Astrocyte (in vitro differentiated cells and primary cell): ENCODE measurements around the gene SCTR. TPM values are rescaled to one million over a fixed set of nuclear protein-coding genes. Genes with fewer than 3 reads are reported as not detected.

Source experiments
- DNase-seq: peaks from one replicate; pipeline ENCODE4 v3.0.0-alpha.2; 2010; ENCODE audit warnings: low read depth
- FAIRE-seq: peaks from 2 replicates; lab custom pipeline; 2011; peaks lifted over from hg19 to GRCh38; lab: Jason Lieb, UNC
- H2AFZ ChIP-seq: 2 replicates; pipeline ENCODE4 v1.6.0; 2012; ENCODE audit warnings: low read depth, low read length, inconsistent platforms
- H3K27ac ChIP-seq: 2 replicates; pipeline ENCODE4 v1.5.1; 2011; ENCODE audit warnings: low read depth, low read length, inconsistent platforms
- H3K27me3 ChIP-seq: 2 replicates; pipeline ENCODE4 v1.6.0; 2011; ENCODE audit warnings: low read length, inconsistent platforms; ENCODE audit not compliant: insufficient read depth
- H3K36me3 ChIP-seq: 2 replicates; pipeline ENCODE4 v1.5.1; 2011; ENCODE audit warnings: low read length, inconsistent platforms; ENCODE audit not compliant: insufficient read depth
- H3K4me1 ChIP-seq: 2 replicates; pipeline ENCODE4 v1.5.1; 2011; ENCODE audit warnings: low read length, inconsistent platforms; ENCODE audit not compliant: insufficient read depth
- H3K4me2 ChIP-seq: 2 replicates; pipeline ENCODE4 v1.6.0; 2012; ENCODE audit warnings: low read length, inconsistent platforms
- H3K4me3 ChIP-seq: 2 replicates; pipeline ENCODE4 v1.5.1; 2011; ENCODE audit warnings: low read depth, mild to moderate bottlenecking, low read length, inconsistent platforms; ENCODE audit not compliant: insufficient read depth
- H3K79me2 ChIP-seq: 2 replicates; pipeline ENCODE4 v1.6.0; 2012; ENCODE audit warnings: mild to moderate bottlenecking, low read length, inconsistent platforms; ENCODE audit not compliant: insufficient read depth
- H3K9ac ChIP-seq: 2 replicates; pipeline ENCODE4 v1.6.0; 2012; ENCODE audit warnings: mild to moderate bottlenecking, low read length, inconsistent platforms
- H3K9me3 ChIP-seq: 2 replicates; pipeline ENCODE4 v1.5.1; 2012; ENCODE audit warnings: low read depth, mild to moderate bottlenecking, low read length, inconsistent platforms; ENCODE audit not compliant: insufficient read depth
- H4K20me1 ChIP-seq: 2 replicates; pipeline ENCODE4 v1.6.0; 2012; ENCODE audit warnings: low read length, inconsistent platforms; ENCODE audit not compliant: insufficient read depth
- H3K27ac Mint-ChIP-seq: one replicate; pipeline ENCODE4 v1.8.0; 2021; ENCODE audit warnings: mild to moderate bottlenecking, mixed read lengths; ENCODE audit not compliant: unreplicated experiment
- H3K27me3 Mint-ChIP-seq: one replicate; pipeline ENCODE4 v1.8.0; 2021; ENCODE audit warnings: low read depth, mixed read lengths; ENCODE audit not compliant: unreplicated experiment
- H3K36me3 Mint-ChIP-seq: one replicate; pipeline ENCODE4 v1.8.0; 2021; ENCODE audit warnings: low read depth, mixed read lengths; ENCODE audit not compliant: unreplicated experiment
- H3K4me1 Mint-ChIP-seq: one replicate; pipeline ENCODE4 v1.8.0; 2021; ENCODE audit warnings: low read depth, mixed read lengths; ENCODE audit not compliant: unreplicated experiment
- H3K4me3 Mint-ChIP-seq: one replicate; pipeline ENCODE4 v1.8.0; 2021; ENCODE audit warnings: mild to moderate bottlenecking, moderate library complexity, mixed read lengths; ENCODE audit not compliant: unreplicated experiment
- H3K9me3 Mint-ChIP-seq: one replicate; pipeline ENCODE4 v1.8.0; 2021; ENCODE audit warnings: mild to moderate bottlenecking, mixed read lengths; ENCODE audit not compliant: unreplicated experiment
- EZH2 ChIP-seq: IDR thresholded peaks from 2 replicates; pipeline ENCODE4 v1.6.1; 2012; ENCODE audit warnings: mild to moderate bottlenecking, low read length, inconsistent platforms; ENCODE audit not compliant: insufficient read depth
- total RNA-seq: library from RNA; stranded (reverse); gene quantifications from 2 replicates; pipeline ENCODE4 v1.2.1, GENCODE V29; 2021
- TF ChIP-seq, protein P1 (sequence below): IDR thresholded peaks from 2 replicates; pipeline ENCODE4 v1.5.1; 2011; ENCODE audit warnings: low read depth, mild to moderate bottlenecking, inconsistent platforms, low read length, moderate library complexity; ENCODE audit not compliant: insufficient read depth

Gene SCTR
- total RNA-seq, 1 donor from 2014 or later, result not detected

DNA sequence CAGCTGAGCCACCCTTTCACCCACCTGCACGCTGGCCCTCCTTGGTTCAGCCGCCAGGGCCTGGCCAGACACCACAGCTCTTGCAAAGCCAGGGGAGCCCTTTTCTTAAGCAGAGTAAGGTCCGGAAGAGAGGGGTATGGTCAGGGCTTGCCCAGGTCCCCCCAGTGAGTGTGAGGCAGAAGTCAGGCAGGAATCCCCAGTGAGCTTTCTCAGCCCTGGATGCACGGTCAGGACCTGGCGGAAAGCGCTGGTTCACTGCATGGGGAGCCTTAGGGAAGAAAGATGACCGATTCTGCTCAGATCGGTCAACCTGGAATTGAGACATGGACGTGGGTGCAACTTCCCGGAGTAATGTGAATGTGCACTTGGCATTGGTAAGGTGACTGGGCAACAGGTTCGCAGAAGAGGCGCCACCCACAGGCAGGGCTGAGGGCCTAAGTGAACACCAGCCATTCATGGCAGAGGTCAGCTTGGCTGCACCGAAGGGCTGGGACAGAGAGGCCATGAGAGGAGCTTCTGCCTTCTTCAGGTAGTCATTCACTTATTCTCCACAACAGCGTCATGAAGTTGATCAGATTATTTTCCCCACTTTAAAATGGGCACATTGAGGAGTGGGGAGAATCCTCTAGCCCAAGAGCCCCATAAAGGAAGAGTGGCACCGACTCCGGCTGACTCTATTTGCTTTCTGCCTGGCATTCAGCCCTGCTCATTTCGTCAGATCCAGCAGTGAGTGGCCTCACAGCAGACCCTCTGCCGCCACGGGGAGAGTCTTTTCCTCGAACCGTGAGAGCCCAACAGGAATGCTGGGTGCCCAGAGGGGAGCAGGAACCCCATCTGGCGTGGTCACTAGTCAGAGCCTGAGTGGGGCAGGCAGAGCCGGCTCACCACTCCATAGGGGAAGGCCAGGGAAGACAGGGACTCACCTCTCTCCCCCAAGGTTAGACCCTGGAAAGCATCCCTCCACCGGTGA lies 35.8 kb downstream of the SCTR start:
- TF ChIP-seq EZH2, result no peak
- TF ChIP-seq, protein P1, sequence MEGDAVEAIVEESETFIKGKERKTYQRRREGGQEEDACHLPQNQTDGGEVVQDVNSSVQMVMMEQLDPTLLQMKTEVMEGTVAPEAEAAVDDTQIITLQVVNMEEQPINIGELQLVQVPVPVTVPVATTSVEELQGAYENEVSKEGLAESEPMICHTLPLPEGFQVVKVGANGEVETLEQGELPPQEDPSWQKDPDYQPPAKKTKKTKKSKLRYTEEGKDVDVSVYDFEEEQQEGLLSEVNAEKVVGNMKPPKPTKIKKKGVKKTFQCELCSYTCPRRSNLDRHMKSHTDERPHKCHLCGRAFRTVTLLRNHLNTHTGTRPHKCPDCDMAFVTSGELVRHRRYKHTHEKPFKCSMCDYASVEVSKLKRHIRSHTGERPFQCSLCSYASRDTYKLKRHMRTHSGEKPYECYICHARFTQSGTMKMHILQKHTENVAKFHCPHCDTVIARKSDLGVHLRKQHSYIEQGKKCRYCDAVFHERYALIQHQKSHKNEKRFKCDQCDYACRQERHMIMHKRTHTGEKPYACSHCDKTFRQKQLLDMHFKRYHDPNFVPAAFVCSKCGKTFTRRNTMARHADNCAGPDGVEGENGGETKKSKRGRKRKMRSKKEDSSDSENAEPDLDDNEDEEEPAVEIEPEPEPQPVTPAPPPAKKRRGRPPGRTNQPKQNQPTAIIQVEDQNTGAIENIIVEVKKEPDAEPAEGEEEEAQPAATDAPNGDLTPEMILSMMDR, result no peak
- no peak overlapping the region for H3K27ac ChIP-seq
- H3K9me3 ChIP-seq, result no peaks in the 10 kb centered on the region
- H3K4me3 Mint-ChIP-seq, result no peak overlapping the region
- H3K4me1 ChIP-seq, result peaks cover 6% of the 10 kb centered on the region
- no peaks in the 10 kb centered on the region for H3K79me2 ChIP-seq
- no peak overlapping the region for H2AFZ ChIP-seq
- H3K36me3 ChIP-seq, result no peaks in the 10 kb centered on the region
- H3K9me3 Mint-ChIP-seq, result no peaks in the 10 kb centered on the region
- no peaks in the 10 kb centered on the region for H4K20me1 ChIP-seq
- peaks cover 3% of the 10 kb centered on the region for H3K27me3 Mint-ChIP-seq
- no peak overlapping the region for H3K27ac Mint-ChIP-seq
- no peak for DNase-seq
- H3K4me3 ChIP-seq, result no peak overlapping the region
- no peak overlapping the region for H3K4me2 ChIP-seq
- no peak for FAIRE-seq
- peaks cover 61% of the 10 kb centered on the region for H3K4me1 Mint-ChIP-seq
- no peaks in the 10 kb centered on the region for H3K36me3 Mint-ChIP-seq
- no peak overlapping the region for H3K9ac ChIP-seq
- H3K27me3 ChIP-seq, result no peaks in the 10 kb centered on the region

DNA sequence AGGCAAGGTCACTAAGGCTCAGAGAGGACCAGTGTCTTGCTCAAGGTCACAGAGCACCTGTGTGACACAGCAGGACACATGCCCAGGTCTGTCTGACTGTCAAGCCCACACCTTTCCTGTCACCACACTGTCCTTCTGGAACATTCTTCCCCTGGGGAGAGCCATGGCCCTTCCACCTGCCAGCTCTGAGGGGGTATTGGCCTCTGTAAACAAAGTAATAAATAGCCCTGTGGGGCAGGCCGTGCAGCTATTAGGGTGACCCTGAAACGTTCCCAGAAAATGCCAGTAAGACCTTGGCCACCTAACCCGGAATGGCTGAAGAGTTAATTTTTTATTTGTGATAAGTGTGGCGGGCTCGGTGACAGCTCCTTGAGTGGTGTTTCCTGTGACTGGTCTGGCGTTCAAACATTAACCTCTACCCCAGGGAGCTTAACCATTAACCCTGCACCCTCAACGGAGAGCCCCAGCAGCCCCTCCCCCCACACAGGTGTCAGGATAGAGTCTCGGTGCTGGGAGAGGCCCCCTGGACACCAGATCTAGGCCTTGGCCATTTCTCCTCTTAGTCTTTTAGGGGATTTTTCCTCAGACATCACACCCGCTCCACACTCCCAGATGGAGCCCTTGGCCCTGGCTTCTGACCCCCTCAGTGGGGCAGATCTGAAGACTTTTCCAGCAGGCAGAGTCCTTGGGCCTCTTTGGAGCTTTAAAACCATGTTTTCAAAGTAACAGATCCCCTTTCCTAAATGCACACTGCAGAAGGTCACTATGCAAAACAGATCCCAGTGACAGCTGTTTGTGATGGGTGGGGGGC lies 36.6 kb downstream of the SCTR start:
- FAIRE-seq (no peak), DNase-seq (no peak)
- Histone ChIP-seq H3K4me3 (no peak overlapping the region), H3K79me2 (no peaks in the 10 kb centered on the region), H4K20me1 (no peaks in the 10 kb centered on the region), H3K4me1 (peaks cover 6% of the 10 kb centered on the region), H2AFZ (no peak overlapping the region), H3K4me2 (no peak overlapping the region), H3K27ac (no peak overlapping the region), H3K9ac (no peak overlapping the region), H3K36me3 (no peaks in the 10 kb centered on the region), H3K9me3 (no peaks in the 10 kb centered on the region), H3K27me3 (no peaks in the 10 kb centered on the region)
- no peak overlapping the region for H3K4me3 Mint-ChIP-seq
- no peaks in the 10 kb centered on the region for H3K36me3 Mint-ChIP-seq
- H3K27me3 Mint-ChIP-seq, result peaks cover 5% of the 10 kb centered on the region
- peak overlapping the region; percentile 78 for H3K27ac Mint-ChIP-seq
- TF ChIP-seq, protein P1, result no peak
- no peak for TF ChIP-seq EZH2
- H3K9me3 Mint-ChIP-seq, result no peaks in the 10 kb centered on the region
- H3K4me1 Mint-ChIP-seq, result peaks cover 61% of the 10 kb centered on the region
